ENCODE results near the gene MTG2. TPM values are rescaled to one million over a fixed set of nuclear protein-coding genes. Genes with fewer than 3 reads are reported as not detected.
A peak's percentile ranks its signal among the peaks of the same experiment; 100 is the strongest.

MTG2 gene
- total and polyA plus RNA-seq, 2 of the 13 experiments (the other 11 are each of a cell fraction or from before 2014, with no cell fraction given): 20.4 to 37.8 TPM

DNA sequence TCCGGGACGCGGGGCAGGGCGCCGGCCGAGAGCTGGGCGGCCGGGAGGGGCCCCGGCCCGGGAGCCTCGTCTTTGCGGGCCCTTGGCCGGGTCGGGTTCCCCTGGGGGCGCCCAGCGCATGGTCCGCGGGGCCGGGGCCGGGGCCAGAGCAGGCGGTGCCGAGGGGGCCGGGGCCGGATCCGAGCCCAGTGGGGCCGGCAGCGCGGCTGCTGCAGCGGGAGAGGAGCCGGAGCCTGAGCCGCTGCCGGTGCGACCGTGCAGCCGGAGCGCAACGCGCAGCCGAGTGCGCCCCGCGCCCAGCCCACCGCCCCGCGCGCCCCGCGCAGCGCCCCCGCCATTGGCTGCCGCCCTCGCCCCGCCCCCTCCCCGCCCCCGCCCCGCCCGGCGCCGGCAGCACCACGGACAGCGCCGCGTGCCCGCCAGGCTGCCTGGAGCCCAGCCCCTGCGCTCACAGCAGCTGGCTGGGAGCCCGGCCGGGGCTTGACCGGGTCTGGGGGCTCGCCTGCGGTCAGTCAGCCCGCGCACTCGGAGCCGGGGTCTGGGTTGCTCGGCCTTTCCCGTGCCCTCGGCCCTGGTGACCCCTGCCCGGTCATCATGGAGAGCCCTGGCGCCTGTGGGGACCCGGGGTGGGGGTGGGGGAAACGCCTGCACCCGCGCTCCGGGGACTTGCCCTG lies 37.3 kb downstream of the MTG2 start, which contains the start of gene HRH3 (continued):
- TF ChIP-seq JUNB (CRISPR knock-in tag; IDR thresholded peaks at IDR 0.05; ENCODE audit: borderline replicate concordance) (no peak), ZNF121 (CRISPR knock-in tag; IDR thresholded peaks at IDR 0.05) (no peak), SUZ12 (IDR thresholded peaks at IDR 0.05; ENCODE audit: low read depth, low read length) (no peak), CREB1 (IDR thresholded peaks at IDR 0.05) (no peak), CREB1 (CRISPR knock-in tag; IDR thresholded peaks at IDR 0.05) (no peak), ZNF430 (CRISPR knock-in tag; IDR thresholded peaks at IDR 0.05) (0 out of 2 replicates have a peak, but pooled peaks have one; percentile 50), SP5 (CRISPR knock-in tag; IDR thresholded peaks at IDR 0.05; ENCODE audit: borderline replicate concordance, low read depth) (no peak), TRIM22 (IDR thresholded peaks at IDR 0.05) (no peak), ARID5B (CRISPR knock-in tag; IDR thresholded peaks at IDR 0.05) (peak; percentile 33; the same call in 1 of the 2 replicates), BORCS8-MEF2B (CRISPR knock-in tag; IDR thresholded peaks at IDR 0.05) (peak; percentile 81), CHCHD3 (CRISPR knock-in tag; IDR thresholded peaks at IDR 0.05) (peak; percentile 89; the same call in 1 of the 2 replicates), MTF2 (CRISPR knock-in tag; IDR thresholded peaks at IDR 0.05; ENCODE audit: borderline replicate concordance) (peak; percentile 90; the same call in 1 of the 2 replicates), SIN3A (IDR thresholded peaks at IDR 0.05; ENCODE audit: borderline replicate concordance, low read depth, low read length) (peak; percentile 92; the same call in 1 of the 2 replicates), ZKSCAN8 (CRISPR knock-in tag; IDR thresholded peaks at IDR 0.05; ENCODE audit: borderline replicate concordance) (no peak), ZNF629 (CRISPR knock-in tag; conservative IDR thresholded peaks at IDR 0.05) (no peak), XRCC5 (optimal IDR thresholded peaks at IDR 0.05; ENCODE audit: low read length) (no peak), ZNF577 (CRISPR knock-in tag; IDR thresholded peaks at IDR 0.05; ENCODE audit: borderline replicate concordance, low read depth) (no peak), GZF1 (CRISPR knock-in tag; IDR thresholded peaks at IDR 0.05) (no peak), ZKSCAN5 (CRISPR knock-in tag; IDR thresholded peaks at IDR 0.05) (no peak), FOXM1 (CRISPR knock-in tag; IDR thresholded peaks at IDR 0.05) (0 out of 2 replicates have a peak, but pooled peaks have one; percentile 17), RAD51 (IDR thresholded peaks at IDR 0.05; ENCODE audit: borderline replicate concordance) (no peak), KMT2A (CRISPR knock-in tag; IDR thresholded peaks at IDR 0.05) (no peak), GPBP1L1 (CRISPR knock-in tag; IDR thresholded peaks at IDR 0.05) (no peak)
- TF ChIP-seq, protein P1, sequence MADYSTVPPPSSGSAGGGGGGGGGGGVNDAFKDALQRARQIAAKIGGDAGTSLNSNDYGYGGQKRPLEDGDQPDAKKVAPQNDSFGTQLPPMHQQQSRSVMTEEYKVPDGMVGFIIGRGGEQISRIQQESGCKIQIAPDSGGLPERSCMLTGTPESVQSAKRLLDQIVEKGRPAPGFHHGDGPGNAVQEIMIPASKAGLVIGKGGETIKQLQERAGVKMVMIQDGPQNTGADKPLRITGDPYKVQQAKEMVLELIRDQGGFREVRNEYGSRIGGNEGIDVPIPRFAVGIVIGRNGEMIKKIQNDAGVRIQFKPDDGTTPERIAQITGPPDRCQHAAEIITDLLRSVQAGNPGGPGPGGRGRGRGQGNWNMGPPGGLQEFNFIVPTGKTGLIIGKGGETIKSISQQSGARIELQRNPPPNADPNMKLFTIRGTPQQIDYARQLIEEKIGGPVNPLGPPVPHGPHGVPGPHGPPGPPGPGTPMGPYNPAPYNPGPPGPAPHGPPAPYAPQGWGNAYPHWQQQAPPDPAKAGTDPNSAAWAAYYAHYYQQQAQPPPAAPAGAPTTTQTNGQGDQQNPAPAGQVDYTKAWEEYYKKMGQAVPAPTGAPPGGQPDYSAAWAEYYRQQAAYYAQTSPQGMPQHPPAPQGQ (CRISPR knock-in tag; IDR thresholded peaks at IDR 0.05; ENCODE audit: borderline replicate concordance): no peak

Data from HepG2 (cell line).